SK-N-SH treated with all-trans-retinoic acid at 6 μM for 48 hours (cell line): ENCODE data around the gene FIGNL1.

Source experiments
- BACH2 ChIP-seq: fragments of 250-450 bp; sonication (Bioruptor Pico); IDR thresholded peaks from 2 replicates; pipeline ENCODE4 v1.9.0; 2021; ENCODE audit warnings: mild to moderate bottlenecking, borderline replicate concordance
- CREB5 ChIP-seq: fragments of 250-450 bp; sonication (Bioruptor Pico); IDR thresholded peaks from 2 replicates; pipeline ENCODE4 v1.5.1; 2020; ENCODE audit warnings: low read depth, mild to moderate bottlenecking, moderate library complexity
- CSDC2 ChIP-seq: fragments of 250-450 bp; sonication (Bioruptor Pico); IDR thresholded peaks from 2 replicates; pipeline ENCODE4 v1.5.0; 2020; ENCODE audit warnings: mild to moderate bottlenecking, moderate library complexity
- GLIS3 ChIP-seq: fragments of 250-450 bp; sonication (Bioruptor Pico); IDR thresholded peaks from 2 replicates; pipeline ENCODE4 v1.5.0; 2020; ENCODE audit warnings: mild to moderate bottlenecking, moderate library complexity
- PATZ1 ChIP-seq: fragments of 250-450 bp; sonication (Bioruptor Pico); IDR thresholded peaks from 2 replicates; pipeline ENCODE4 v1.8.0; 2020; ENCODE audit warnings: mild to moderate bottlenecking, moderate library complexity, borderline replicate concordance
- RARB ChIP-seq: fragments of 250-450 bp; sonication (Bioruptor Pico); IDR thresholded peaks from 2 replicates; pipeline ENCODE4 v1.8.0; 2021; ENCODE audit warnings: mild to moderate bottlenecking, moderate library complexity
- ZFP3 ChIP-seq: fragments of 250-450 bp; sonication (Bioruptor Pico); IDR thresholded peaks from 2 replicates; pipeline ENCODE4 v1.5.0; 2020; ENCODE audit warnings: mild to moderate bottlenecking, moderate library complexity
- ZFP30 ChIP-seq: fragments of 450-650 bp; formaldehyde crosslinking; IDR thresholded peaks from 2 replicates; pipeline ENCODE4 v1.5.0; 2022; ENCODE audit warnings: mild to moderate bottlenecking, moderate library complexity
- ZNF565 ChIP-seq: fragments of 450-650 bp; formaldehyde crosslinking; conservative IDR thresholded peaks from 2 replicates; pipeline ENCODE4 v1.5.0; 2020; ENCODE audit warnings: low read depth, mild to moderate bottlenecking, moderate library complexity

- TF ChIP-seq PATZ1 (CRISPR knock-in tag): no peak
- TF ChIP-seq GLIS3 (CRISPR knock-in tag): no peak
- no peak for TF ChIP-seq CSDC2 (CRISPR knock-in tag)
- TF ChIP-seq ZNF565: no peak
- no peak for TF ChIP-seq ZFP30 (CRISPR knock-in tag)
- no peak for TF ChIP-seq CREB5 (CRISPR knock-in tag)
- TF ChIP-seq ZFP3 (CRISPR knock-in tag): no peak
- TF ChIP-seq RARB: no peak
- no peak for TF ChIP-seq BACH2 (CRISPR knock-in tag)
Measured at GRCh38 chr7:50466815-50467585, 16.9 kb upstream of the FIGNL1 start.
